NCI-H2196 (cell line): Measurements from ENCODE around the gene SEMA5A.
A peak's percentile ranks its signal among the peaks of the same experiment; 100 is the strongest.
"Not testable (repeated sequence)": the region's sequence is repeated elsewhere in the genome, so short reads cannot be mapped to it uniquely, and the experiment has no call there.

Experiments
- DNase-seq: peaks from one replicate; lab custom pipeline; 2025; ENCODE audit not compliant: unreplicated experiment; lab: John Stamatoyannopoulos, UW

SEMA5A gene

GRCh38 chr5:9374025-9374424, 171.8 kb downstream of the SEMA5A start:
- no peak for DNase-seq

- no peak for DNase-seq
These were observed 172.3 kb downstream of the SEMA5A start for GRCh38 chr5:9373571-9373970.

GRCh38 chr5:9370256-9370655, 175.6 kb downstream of the SEMA5A start:
- no peak for DNase-seq

- DNase-seq: no peak
These were observed 180.4 kb downstream of the SEMA5A start for GRCh38 chr5:9365512-9365911.

- no peak for DNase-seq
These were observed 182.4 kb downstream of the SEMA5A start for GRCh38 chr5:9363449-9363848.

- no peak for DNase-seq
These were observed 182.8 kb downstream of the SEMA5A start for GRCh38 chr5:9363026-9363425.

GRCh38 chr5:9362600-9362999, 183.3 kb downstream of the SEMA5A start:
- DNase-seq: no peak

GRCh38 chr5:9361835-9362234, 184.0 kb downstream of the SEMA5A start:
- peak; percentile 35 for DNase-seq

- DNase-seq: no peak
These were observed 186.8 kb downstream of the SEMA5A start for GRCh38 chr5:9358961-9359685.

- DNase-seq: no peak
These were observed 189.5 kb downstream of the SEMA5A start for GRCh38 chr5:9356351-9356825.

GRCh38 chr5:9354336-9355081, 191.4 kb downstream of the SEMA5A start:
- no peak for DNase-seq

- DNase-seq: not testable (repeated sequence)
These were observed 192.8 kb downstream of the SEMA5A start for GRCh38 chr5:9353048-9353447.

GRCh38 chr5:9351546-9351945, 194.3 kb downstream of the SEMA5A start:
- no peak for DNase-seq

GRCh38 chr5:9350301-9350797, 195.5 kb downstream of the SEMA5A start:
- DNase-seq: no peak

GRCh38 chr5:9348401-9348996, 197.4 kb downstream of the SEMA5A start:
- no peak for DNase-seq

- no peak for DNase-seq
These were observed 198.2 kb downstream of the SEMA5A start for GRCh38 chr5:9347541-9348295.

- DNase-seq: no peak
These were observed 198.8 kb downstream of the SEMA5A start for GRCh38 chr5:9347032-9347431.

GRCh38 chr5:9344751-9345240, 201.1 kb downstream of the SEMA5A start:
- no peak for DNase-seq

GRCh38 chr5:9343146-9343850, 202.6 kb downstream of the SEMA5A start:
- DNase-seq: no peak

- DNase-seq: no peak
These were observed 203.6 kb downstream of the SEMA5A start for GRCh38 chr5:9342161-9342787.
